Loucy (cell line): ENCODE results near the gene TMEM181.

Experiments used
- H2AFZ ChIP-seq: fragments of 200-600 bp; sonication (generic); 2 replicates; pipeline ENCODE4 v1.6.0; 2016; ENCODE audit warnings: antibody characterized with exemption, mild to moderate bottlenecking, low read length, moderate library complexity
- H3F3A ChIP-seq: fragments of 200-600 bp; 2 replicates; pipeline ENCODE4 v1.6.0; 2016; ENCODE audit warnings: antibody characterized with exemption, low read depth, mild to moderate bottlenecking
- H3K27me3 ChIP-seq: fragments of 200-600 bp; sonication (generic); 2 replicates; pipeline ENCODE4 v1.6.1; 2014; ENCODE audit warnings: low read length, mild to moderate bottlenecking; ENCODE audit not compliant: insufficient read depth, poor library complexity, severe bottlenecking
- H3K36me3 ChIP-seq: fragments of 200-600 bp; sonication (generic); 2 replicates; pipeline ENCODE4 v1.6.1; 2016; ENCODE audit warnings: low read length; ENCODE audit not compliant: insufficient read depth
- H3K4me1 ChIP-seq: fragments of 200-600 bp; sonication (generic); 2 replicates; pipeline ENCODE4 v1.5.1; 2014; ENCODE audit warnings: low read length, mild to moderate bottlenecking; ENCODE audit not compliant: insufficient read depth, poor library complexity, severe bottlenecking
- H3K4me2 ChIP-seq: fragments of 200-600 bp; sonication (generic); 2 replicates; pipeline ENCODE4 v1.6.0; 2014; ENCODE audit warnings: antibody characterized with exemption, low read length, low read depth, mild to moderate bottlenecking; ENCODE audit not compliant: poor library complexity, severe bottlenecking
- H3K4me3 ChIP-seq: fragments of 200-600 bp; sonication (generic); 2 replicates; pipeline ENCODE4 v1.5.1; 2014; ENCODE audit warnings: low read length, mild to moderate bottlenecking, mixed read lengths; ENCODE audit not compliant: poor library complexity, severe bottlenecking
- H3K79me2 ChIP-seq: fragments of 200-600 bp; sonication (generic); 2 replicates; pipeline ENCODE4 v1.6.1; 2014; ENCODE audit warnings: low read length; ENCODE audit not compliant: insufficient read depth
- H3K9ac ChIP-seq: fragments of 200-600 bp; sonication (generic); 2 replicates; pipeline ENCODE4 v1.6.0; 2014; ENCODE audit warnings: mild to moderate bottlenecking, low read depth, low read length, moderate library complexity; ENCODE audit not compliant: poor library complexity, severe bottlenecking
- H3K9me2 ChIP-seq: fragments of 200-600 bp; sonication (generic); replicated peaks from 2 replicates; pipeline ENCODE4 v1.6.1; 2016; ENCODE audit warnings: low read depth, low read length, mixed read lengths
- H3K9me3 ChIP-seq: fragments of 200-600 bp; sonication (generic); 2 replicates; pipeline ENCODE4 v1.6.1; 2014; ENCODE audit warnings: mild to moderate bottlenecking, antibody characterized with exemption, low read length, low read depth; ENCODE audit not compliant: insufficient read depth
- H4K20me1 ChIP-seq: fragments of 200-600 bp; sonication (generic); 2 replicates; pipeline ENCODE4 v1.6.0; 2014; ENCODE audit warnings: antibody characterized with exemption, low read length, mild to moderate bottlenecking; ENCODE audit not compliant: insufficient read depth, poor library complexity, severe bottlenecking
- EZH2phosphoT487 ChIP-seq: fragments of 200-600 bp; IDR thresholded peaks from 2 replicates; pipeline ENCODE4 v1.6.1; 2018; ENCODE audit warnings: antibody characterized with exemption, mild to moderate bottlenecking, moderate library complexity, borderline replicate concordance
- TF ChIP-seq, protein P1 (sequence below): fragments of 200-600 bp; sonication (generic); conservative IDR thresholded peaks from 2 replicates; pipeline ENCODE4 v1.5.1; 2014; ENCODE audit warnings: mild to moderate bottlenecking, antibody characterized with exemption, low read length

TMEM181 gene

DNA sequence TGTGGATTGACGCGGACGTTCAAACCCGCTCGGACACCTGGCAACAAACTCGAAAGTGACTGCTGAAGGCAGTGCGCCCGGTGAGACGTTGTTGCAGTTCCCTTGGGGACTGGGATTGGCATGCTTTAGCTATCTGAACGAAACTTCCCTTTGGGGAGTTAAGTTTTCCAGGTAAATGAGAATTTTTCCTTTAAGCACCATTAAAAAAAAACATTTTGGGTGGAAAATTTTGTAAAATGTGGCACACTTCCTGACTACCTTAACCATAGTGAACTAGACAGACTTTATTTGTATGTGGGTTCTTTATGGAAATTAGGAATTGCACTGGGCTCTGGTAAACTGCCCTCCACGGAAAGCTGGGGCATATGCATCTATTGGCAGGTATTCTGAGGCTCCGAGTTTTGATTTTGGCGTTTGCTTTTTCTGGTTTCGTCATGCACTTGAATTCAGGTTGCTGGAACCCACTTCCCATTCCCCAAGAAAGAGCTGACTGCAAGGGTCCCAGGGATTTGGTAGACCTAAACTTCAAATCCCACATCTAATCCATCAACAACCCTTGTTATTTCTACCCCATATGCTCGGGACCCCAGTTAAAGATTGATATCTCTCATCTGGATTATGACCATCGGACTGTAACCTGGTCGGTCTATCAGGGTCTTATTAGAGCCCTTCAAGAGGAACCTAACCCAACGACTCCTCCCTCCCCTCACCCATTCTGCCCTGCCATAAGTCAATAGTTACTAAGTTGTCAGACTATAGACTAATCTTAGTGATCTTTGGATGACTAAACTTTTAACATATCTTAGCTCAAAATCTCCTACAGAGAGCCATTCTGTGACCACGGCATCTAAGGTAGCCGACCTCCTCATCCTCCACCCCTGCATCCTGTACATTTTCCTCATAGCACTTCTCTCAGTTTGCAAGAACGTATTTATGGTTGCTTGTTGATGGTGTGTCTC lies 85.5 kb downstream of the TMEM181 start:
- Histone ChIP-seq H3K27me3 (peaks cover 91% of the 10 kb centered on the region), H3F3A (no peaks in the 10 kb centered on the region), H3K4me2 (no peak overlapping the region), H4K20me1 (no peaks in the 10 kb centered on the region), H3K36me3 (no peaks in the 10 kb centered on the region), H3K4me3 (no peak overlapping the region), H3K4me1 (peaks cover 13% of the 10 kb centered on the region), H2AFZ (no peak overlapping the region), H3K9ac (no peak overlapping the region), H3K79me2 (no peaks in the 10 kb centered on the region), H3K9me3 (no peaks in the 10 kb centered on the region), H3K9me2 (no peaks in the 10 kb centered on the region)
- TF ChIP-seq EZH2phosphoT487 = no peak
- TF ChIP-seq, protein P1, sequence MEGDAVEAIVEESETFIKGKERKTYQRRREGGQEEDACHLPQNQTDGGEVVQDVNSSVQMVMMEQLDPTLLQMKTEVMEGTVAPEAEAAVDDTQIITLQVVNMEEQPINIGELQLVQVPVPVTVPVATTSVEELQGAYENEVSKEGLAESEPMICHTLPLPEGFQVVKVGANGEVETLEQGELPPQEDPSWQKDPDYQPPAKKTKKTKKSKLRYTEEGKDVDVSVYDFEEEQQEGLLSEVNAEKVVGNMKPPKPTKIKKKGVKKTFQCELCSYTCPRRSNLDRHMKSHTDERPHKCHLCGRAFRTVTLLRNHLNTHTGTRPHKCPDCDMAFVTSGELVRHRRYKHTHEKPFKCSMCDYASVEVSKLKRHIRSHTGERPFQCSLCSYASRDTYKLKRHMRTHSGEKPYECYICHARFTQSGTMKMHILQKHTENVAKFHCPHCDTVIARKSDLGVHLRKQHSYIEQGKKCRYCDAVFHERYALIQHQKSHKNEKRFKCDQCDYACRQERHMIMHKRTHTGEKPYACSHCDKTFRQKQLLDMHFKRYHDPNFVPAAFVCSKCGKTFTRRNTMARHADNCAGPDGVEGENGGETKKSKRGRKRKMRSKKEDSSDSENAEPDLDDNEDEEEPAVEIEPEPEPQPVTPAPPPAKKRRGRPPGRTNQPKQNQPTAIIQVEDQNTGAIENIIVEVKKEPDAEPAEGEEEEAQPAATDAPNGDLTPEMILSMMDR = no peak

DNA sequence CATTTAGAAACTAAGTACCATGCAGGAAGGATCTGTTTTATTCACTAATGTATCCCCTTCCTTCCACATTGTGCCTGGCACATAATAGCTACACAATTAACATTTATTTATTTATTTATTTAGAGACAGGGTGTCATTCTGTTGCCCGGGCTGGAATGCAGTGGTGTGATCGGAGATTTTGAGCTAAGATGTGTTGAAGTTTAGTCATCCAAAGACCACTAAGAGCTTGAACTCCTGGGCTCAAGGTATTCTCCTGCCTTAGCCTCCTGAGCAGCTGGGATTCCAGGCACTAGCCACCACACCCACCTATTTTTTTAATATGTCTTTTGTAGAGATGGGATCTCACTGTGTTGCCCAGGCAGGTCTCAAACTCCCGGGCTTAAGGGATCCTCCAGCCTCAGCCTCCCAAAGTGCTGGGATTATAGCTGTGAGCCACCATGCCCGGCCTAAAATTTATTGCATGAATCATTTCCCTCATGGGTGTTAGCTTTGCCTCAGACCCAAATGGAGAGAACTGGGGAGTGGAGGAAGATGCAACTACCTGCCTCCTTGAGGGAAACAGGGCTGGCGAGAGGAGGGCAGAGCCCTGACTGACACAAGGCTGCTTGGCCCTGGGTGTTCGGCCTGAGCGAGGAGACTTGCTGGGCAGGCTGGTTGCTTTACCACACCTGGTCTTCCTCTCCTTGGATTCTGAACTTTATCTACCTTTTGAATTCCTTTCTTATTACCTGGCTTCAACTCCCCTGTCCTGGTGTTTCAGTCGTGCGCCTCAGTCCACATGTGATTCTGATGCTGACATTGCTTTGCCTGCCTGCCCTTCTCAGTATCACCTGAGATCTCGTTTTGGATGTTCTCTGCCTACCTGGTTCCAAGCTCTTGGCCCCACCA lies 86.4 kb downstream of the TMEM181 start:
- H3K4me1 ChIP-seq = peaks cover 14% of the 10 kb centered on the region
- peaks cover 90% of the 10 kb centered on the region for H3K27me3 ChIP-seq
- no peak overlapping the region for H3K4me3 ChIP-seq
- no peaks in the 10 kb centered on the region for H3F3A ChIP-seq
- no peak overlapping the region for H2AFZ ChIP-seq
- no peak for TF ChIP-seq EZH2phosphoT487
- TF ChIP-seq, protein P1 = no peak
- H3K9me3 ChIP-seq = no peaks in the 10 kb centered on the region
- no peaks in the 10 kb centered on the region for H3K36me3 ChIP-seq
- H3K9me2 ChIP-seq = no peaks in the 10 kb centered on the region
- no peak overlapping the region for H3K4me2 ChIP-seq
- no peaks in the 10 kb centered on the region for H4K20me1 ChIP-seq
- H3K79me2 ChIP-seq = no peaks in the 10 kb centered on the region
- no peak overlapping the region for H3K9ac ChIP-seq

DNA sequence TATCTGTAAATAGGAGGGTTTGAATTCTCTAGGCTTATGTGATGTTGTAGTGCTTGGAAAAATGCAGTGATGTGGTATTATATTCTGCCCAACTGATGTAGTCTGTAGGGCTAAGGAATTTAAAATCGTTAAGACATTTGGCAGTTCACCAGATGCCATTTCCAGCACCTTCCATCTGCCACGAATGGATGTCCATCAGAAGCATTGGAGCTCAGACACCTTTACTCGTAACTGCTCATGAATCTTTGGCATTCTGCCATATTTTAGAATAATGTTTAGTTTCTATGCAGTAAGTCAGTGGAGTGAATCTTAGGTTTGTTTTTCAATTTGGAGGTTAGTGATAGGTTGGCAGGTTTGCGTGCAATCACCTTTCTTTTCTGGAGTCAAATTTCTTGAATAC lies 87.6 kb downstream of the TMEM181 start:
- no peaks in the 10 kb centered on the region for H3K36me3 ChIP-seq
- no peak overlapping the region for H3K9ac ChIP-seq
- no peak overlapping the region for H3K4me2 ChIP-seq

More for the DNA sequence above, 87.6 kb downstream of the TMEM181 start:
- Histone ChIP-seq H3F3A (no peaks in the 10 kb centered on the region), H3K27me3 (peaks cover 79% of the 10 kb centered on the region), H3K4me1 (peaks cover 14% of the 10 kb centered on the region), H2AFZ (no peak overlapping the region), H3K79me2 (no peaks in the 10 kb centered on the region), H3K9me2 (no peaks in the 10 kb centered on the region), H3K9me3 (no peaks in the 10 kb centered on the region), H3K4me3 (no peak overlapping the region), H4K20me1 (no peaks in the 10 kb centered on the region)
- no peak for TF ChIP-seq EZH2phosphoT487
- TF ChIP-seq, protein P1 = no peak
